Breast epithelium (tissue), 4 donors: ENCODE measurements around the gene TVP23C. TPM values are rescaled to one million over a fixed set of nuclear protein-coding genes. Genes with fewer than 3 reads are reported as not detected.

Source experiments
- DNase-seq, 2 donors: peaks; one replicate each; pipeline ENCODE4 v3.0.0-alpha.2; 2019; ENCODE audit warnings: low spot score in 2 of 2
- H3K27ac ChIP-seq, 2 donors: fragments of 200-600 bp; sonication (generic) in 1 of 2; one replicate each; pipeline ENCODE4 v1.5.1; 2016 to 2019; ENCODE audit warnings: mild to moderate bottlenecking in 1 of 2
- H3K27me3 ChIP-seq, 2 donors: fragments of 200-600 bp; sonication (generic) in 1 of 2; one replicate each; pipeline versions ENCODE4 v1.5.1 to v1.6.0; 2017 to 2019; ENCODE audit warnings: control low read depth in 1 of 2, mild to moderate bottlenecking in 1 of 2
- H3K36me3 ChIP-seq: fragments of 200-600 bp; one replicate; pipeline ENCODE4 v1.5.1; 2019
- H3K4me1 ChIP-seq, 2 donors: fragments of 200-600 bp; sonication (generic); one replicate each; pipeline ENCODE4 v1.5.1; 2016 to 2019; ENCODE audit warnings: control low read depth in 1 of 2
- H3K4me3 ChIP-seq, 3 donors: fragments of 200-600 bp; sonication (generic); 1 replicate in 2 of 3; 2 replicates in 1 of 3; pipeline ENCODE4 v1.5.1; 2016 to 2019; ENCODE audit warnings: mild to moderate bottlenecking in 3 of 3, moderate library complexity in 2 of 3
- H3K9me3 ChIP-seq, 2 donors: fragments of 200-600 bp; sonication (generic) in 1 of 2; one replicate each; pipeline ENCODE4 v1.5.1; 2016 to 2019; ENCODE audit warnings: control low read depth in 1 of 2
- POLR2A ChIP-seq: fragments of 450-650 bp; IDR thresholded peaks from one replicate; pipeline ENCODE4 v1.6.1; 2016; ENCODE audit warnings: antibody characterized with exemption, mild to moderate bottlenecking, moderate library complexity
- POLR2AphosphoS5 ChIP-seq, 3 donors: sonication (generic); formaldehyde crosslinking; IDR thresholded peaks; one replicate each; pipeline ENCODE4 v1.6.1; 2017; ENCODE audit warnings: antibody characterized with exemption in 3 of 3
- intact Hi-C: fragments of 100-400 bp; cut with DNase I; formaldehyde crosslinking; loops from one replicate; pipeline ENCODE4 v1.15.1; 2023; ENCODE audit warnings: low total_unique reads
- total RNA-seq, 3 donors: library from RNA; depleted of rRNA; stranded (reverse); fragments of >200 nt; gene quantifications; one replicate each; pipeline ENCODE4 v1.1.0, GENCODE V29; 2016
- TF ChIP-seq, protein P1 (sequence below), 3 donors: fragments of 450-650 bp; IDR thresholded peaks; one replicate each; pipeline ENCODE4 v1.5.1; 2016 to 2017; ENCODE audit warnings: antibody characterized with exemption in 3 of 3, mild to moderate bottlenecking in 3 of 3, moderate library complexity in 3 of 3

TVP23C gene
- total RNA-seq, 3 donors from 2014 or later, result 11.8 to 38.6 (median 37.4) TPM

GRCh38 chr17:15468126-15468525, 95.2 kb downstream of the TVP23C start:
- peaks cover 0 to 5% of the 10 kb centered on the region in 2 donors for H3K4me1 ChIP-seq
- TF ChIP-seq, protein P1, sequence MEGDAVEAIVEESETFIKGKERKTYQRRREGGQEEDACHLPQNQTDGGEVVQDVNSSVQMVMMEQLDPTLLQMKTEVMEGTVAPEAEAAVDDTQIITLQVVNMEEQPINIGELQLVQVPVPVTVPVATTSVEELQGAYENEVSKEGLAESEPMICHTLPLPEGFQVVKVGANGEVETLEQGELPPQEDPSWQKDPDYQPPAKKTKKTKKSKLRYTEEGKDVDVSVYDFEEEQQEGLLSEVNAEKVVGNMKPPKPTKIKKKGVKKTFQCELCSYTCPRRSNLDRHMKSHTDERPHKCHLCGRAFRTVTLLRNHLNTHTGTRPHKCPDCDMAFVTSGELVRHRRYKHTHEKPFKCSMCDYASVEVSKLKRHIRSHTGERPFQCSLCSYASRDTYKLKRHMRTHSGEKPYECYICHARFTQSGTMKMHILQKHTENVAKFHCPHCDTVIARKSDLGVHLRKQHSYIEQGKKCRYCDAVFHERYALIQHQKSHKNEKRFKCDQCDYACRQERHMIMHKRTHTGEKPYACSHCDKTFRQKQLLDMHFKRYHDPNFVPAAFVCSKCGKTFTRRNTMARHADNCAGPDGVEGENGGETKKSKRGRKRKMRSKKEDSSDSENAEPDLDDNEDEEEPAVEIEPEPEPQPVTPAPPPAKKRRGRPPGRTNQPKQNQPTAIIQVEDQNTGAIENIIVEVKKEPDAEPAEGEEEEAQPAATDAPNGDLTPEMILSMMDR (IDR thresholded peaks at IDR 0.05), result no peak
- TF ChIP-seq POLR2AphosphoS5 (IDR thresholded peaks at IDR 0.05) (no peak), POLR2A (no peak)
- no peak overlapping the region for H3K4me3 ChIP-seq
- no peaks in the 10 kb centered on the region for H3K9me3 ChIP-seq
- no peak overlapping the region for H3K27ac ChIP-seq
- intact Hi-C loops, result no loop called here
- no peak for DNase-seq
- no peaks in the 10 kb centered on the region for H3K36me3 ChIP-seq
- H3K27me3 ChIP-seq, result no peaks in the 10 kb centered on the region

DNA sequence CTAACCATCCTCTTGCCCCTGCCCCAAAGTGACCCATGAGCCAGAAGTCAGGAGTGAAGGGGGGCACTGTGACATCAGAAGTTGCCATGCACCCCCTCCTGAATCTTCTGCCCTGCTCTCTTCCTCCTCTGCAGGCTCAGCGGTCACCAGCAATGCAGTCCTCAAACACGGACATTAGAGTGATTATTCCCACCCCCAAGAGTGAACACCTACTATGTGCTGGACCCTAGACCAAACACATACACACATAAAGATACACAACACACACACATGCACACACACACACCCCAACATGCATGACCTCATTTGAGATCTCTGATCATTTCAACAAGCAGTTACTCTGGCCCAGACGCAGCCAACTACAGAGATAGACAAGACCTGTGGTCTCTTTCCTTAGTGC, 95.7 kb downstream of the TVP23C start, which contains the start of gene CDRT4:
CDRT4 (minus strand) TSS at position 30 of the 400 bp plus-strand sequence. CDS start 27,383 bp downstream, outside the sequence.
- Histone ChIP-seq H3K36me3 (no peaks in the 10 kb centered on the region), H3K9me3 (no peaks in the 10 kb centered on the region), H3K27me3 (no peaks in the 10 kb centered on the region), H3K4me3 (no peak within 1 kb of the TSS), H3K27ac (no peak within 1 kb of the TSS), H3K4me1 (peaks cover 0 to 5% of the 10 kb centered on the region in 2 donors)
- intact Hi-C loops, result no loop called here
- DNase-seq, result no peak
- TF ChIP-seq POLR2AphosphoS5 (IDR thresholded peaks at IDR 0.05), result no peak
- TF ChIP-seq, protein P1 (IDR thresholded peaks at IDR 0.05), result no peak
- TF ChIP-seq POLR2A, result no peak

- DNase-seq, result no peak
- Histone ChIP-seq H3K9me3 (no peaks in the 10 kb centered on the region), H3K36me3 (no peaks in the 10 kb centered on the region), H3K27me3 (no peaks in the 10 kb centered on the region), H3K4me1 (peaks cover 0 to 5% of the 10 kb centered on the region in 2 donors), H3K4me3 (no peak overlapping the region), H3K27ac (no peak overlapping the region)
- intact Hi-C loops, result no loop called here
- no peak for TF ChIP-seq POLR2AphosphoS5 (IDR thresholded peaks at IDR 0.05)
- no peak for TF ChIP-seq POLR2A
Observed at GRCh38 chr17:15466131-15466530, 97.2 kb downstream of the TVP23C start.

DNA sequence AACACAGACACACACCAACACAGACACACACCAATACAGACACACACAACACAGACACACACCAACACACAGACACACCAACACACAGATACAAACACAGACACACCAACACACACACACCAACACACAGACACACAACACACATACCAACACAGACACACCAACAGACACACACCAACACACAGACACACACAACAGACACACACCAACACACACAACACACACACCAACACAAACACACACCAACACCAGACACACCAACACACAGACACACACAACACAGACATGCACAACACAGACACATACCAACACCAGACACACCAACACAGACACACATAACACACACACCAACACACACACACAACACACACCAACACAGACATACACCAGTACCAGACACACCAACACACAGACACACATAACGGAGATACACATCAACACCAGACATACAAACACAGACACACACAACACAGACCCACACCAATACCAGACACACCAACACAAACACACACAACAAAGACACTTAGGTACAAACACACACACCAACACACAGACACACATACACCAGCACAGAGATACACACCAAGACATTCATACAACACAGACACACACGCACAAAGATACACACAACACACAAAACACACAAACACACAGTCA, 98.1 kb downstream of the TVP23C start:
- Histone ChIP-seq H3K27ac (no peak overlapping the region), H3K36me3 (no peaks in the 10 kb centered on the region), H3K4me1 (peaks cover 0 to 5% of the 10 kb centered on the region in 2 donors), H3K4me3 (no peak overlapping the region), H3K27me3 (no peaks in the 10 kb centered on the region), H3K9me3 (no peaks in the 10 kb centered on the region)
- intact Hi-C loops, result no loop called here
- TF ChIP-seq, protein P1 (IDR thresholded peaks at IDR 0.05), result no peak
- TF ChIP-seq POLR2AphosphoS5 (IDR thresholded peaks at IDR 0.05) (no peak), POLR2A (no peak)
- DNase-seq, result no peak

DNA sequence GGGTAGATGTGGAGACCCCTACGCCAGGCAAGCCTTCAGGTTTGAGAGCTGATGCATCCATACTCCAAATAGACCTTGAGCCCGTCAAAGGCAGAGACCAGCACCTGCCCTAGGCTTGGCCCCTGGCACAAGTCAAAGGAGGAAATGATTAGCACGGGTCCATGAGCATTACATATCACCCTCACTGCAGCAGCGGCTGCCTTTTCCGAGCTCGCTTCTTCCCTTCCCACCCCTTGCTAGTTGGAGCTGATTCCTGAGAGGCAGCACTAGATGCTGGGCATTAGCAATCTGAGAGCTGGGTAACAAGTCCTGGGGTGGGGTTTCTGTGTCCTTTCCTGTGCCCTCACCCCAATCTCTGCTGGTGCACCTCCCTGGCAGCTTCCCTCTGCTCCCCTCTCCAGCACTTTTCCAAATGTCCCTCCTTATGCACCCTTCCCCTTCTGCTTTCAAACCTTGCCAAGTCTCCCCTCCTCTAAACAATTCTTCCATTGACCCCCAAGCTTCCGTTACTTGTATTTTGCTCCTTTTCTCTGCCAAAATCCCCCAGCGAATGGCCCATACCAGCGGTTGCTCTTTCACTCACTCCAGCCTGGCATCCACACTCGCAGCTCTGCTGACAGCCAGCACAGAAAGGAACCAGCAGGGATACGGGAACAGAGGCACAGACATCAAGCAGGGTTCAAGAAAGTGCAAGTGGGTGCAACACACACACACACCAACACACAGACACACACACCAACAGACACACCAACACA, 98.9 kb downstream of the TVP23C start:
- H3K27me3 ChIP-seq, result no peaks in the 10 kb centered on the region
- TF ChIP-seq, protein P1 (IDR thresholded peaks at IDR 0.05), result no peak
- no peak for TF ChIP-seq POLR2AphosphoS5 (IDR thresholded peaks at IDR 0.05)
- TF ChIP-seq POLR2A, result no peak
- peak overlapping the region in 1 of 2 donors; percentile 83 for H3K27ac ChIP-seq
- no peak for DNase-seq
- H3K4me3 ChIP-seq, result no peak overlapping the region
- H3K4me1 ChIP-seq, result peaks cover 0 to 5% of the 10 kb centered on the region in 2 donors
- H3K36me3 ChIP-seq, result no peaks in the 10 kb centered on the region
- no peaks in the 10 kb centered on the region for H3K9me3 ChIP-seq
- intact Hi-C loops, result no loop called here
